AG09319 (cell line): ENCODE measurements around the gene CDK8.

Source experiments
- DNase-seq: peaks from one replicate; pipeline ENCODE4 v3.0.0-alpha.2; 2010; ENCODE audit warnings: low read depth; ENCODE audit errors: extremely low read depth
- CTCF ChIP-seq: IDR thresholded peaks from 2 replicates; pipeline ENCODE4 v1.5.1; 2011; ENCODE audit warnings: low read depth, mild to moderate bottlenecking, inconsistent platforms, low read length, moderate library complexity

CDK8 gene

GRCh38 chr13:26221399-26221720 lies 32.6 kb upstream of the CDK8 start:
- TF ChIP-seq CTCF = no peak
- no peak for DNase-seq

- DNase-seq = peak; percentile 98
These were observed 32.0 kb upstream of the CDK8 start, which contains the start of gene RNF6 for GRCh38 chr13:26221721-26222519. TSS of gene RNF6 (minus strand) at chr13:26222314. CDS start at chr13:26219649, 2,665 bp downstream.

GRCh38 chr13:26222520-26223046 lies 31.3 kb upstream of the CDK8 start:
- TF ChIP-seq CTCF = no peak
- no peak for DNase-seq

More at GRCh38 chr13:26221721-26222519, 32.0 kb upstream of the CDK8 start, which contains the start of gene RNF6:
- TF ChIP-seq CTCF = no peak

- no peak for DNase-seq
- TF ChIP-seq CTCF = no peak
These were observed 27.9 kb upstream of the CDK8 start for GRCh38 chr13:26225896-26226617.

DNA sequence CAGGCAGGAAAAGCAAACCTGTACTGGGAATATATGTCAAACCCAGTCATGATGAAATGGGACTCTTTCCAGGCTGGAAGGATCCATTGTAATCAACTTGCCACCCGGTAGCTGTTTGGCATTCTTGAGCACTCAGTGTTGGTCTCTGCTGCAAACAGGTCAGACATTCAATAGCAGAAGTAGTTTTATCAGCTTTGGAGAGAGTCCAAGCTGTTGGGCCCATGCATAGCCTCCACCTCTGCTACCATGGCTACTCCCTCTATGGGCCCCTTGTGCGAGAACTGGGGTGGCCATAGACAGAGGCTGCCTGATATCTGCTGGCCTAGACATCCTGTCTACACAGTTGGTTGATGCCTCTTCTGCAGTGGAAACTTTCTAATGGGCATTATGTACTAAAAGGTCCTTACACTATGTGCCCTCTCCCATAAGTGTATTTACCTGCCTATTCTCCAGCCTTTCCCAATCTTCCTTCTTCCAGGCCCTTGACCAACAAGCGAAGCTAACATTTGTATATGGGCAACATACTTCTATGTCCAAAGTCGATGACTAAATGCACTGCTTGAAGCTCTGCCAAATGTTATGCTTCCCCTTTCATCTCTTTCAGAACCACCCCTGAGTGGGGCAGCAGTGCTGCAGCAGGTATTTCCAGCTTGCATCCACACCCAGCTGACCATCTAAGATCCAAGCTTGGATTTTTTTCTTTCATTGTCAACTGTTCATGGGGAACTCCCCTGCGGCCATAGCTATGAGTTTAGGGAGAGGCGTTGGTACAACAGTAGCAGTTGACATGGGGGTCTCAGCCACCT lies 26.6 kb upstream of the CDK8 start:
- no peak for DNase-seq
- TF ChIP-seq CTCF = no peak

DNA sequence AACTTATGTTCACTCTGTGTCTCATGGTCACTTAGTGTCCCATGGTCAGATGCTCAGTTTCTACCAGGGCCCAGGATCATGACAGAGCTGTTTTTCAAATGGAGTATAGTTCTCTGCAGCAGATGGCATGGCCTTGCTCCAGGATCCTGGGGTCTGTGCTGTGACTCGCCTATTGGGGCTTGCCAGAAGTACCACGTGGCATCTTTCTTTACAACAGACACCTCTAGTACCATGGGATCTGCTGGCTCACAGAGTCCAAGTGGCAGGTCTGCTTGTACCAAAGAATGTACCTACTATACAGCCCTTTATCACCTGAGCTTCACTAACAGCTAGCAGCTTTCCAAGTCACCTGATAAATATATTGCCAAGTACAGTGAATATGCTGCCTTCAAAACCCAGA lies 25.8 kb upstream of the CDK8 start:
- no peak for TF ChIP-seq CTCF
- no peak for DNase-seq
